ENCODE measurements around the gene PROM2.

PROM2 gene

GRCh38 chr2:95307878-95308277, 33.6 kb downstream of the PROM2 start:
- DNase-seq (ENCODE audit: low spot score), result no peak

DNA sequence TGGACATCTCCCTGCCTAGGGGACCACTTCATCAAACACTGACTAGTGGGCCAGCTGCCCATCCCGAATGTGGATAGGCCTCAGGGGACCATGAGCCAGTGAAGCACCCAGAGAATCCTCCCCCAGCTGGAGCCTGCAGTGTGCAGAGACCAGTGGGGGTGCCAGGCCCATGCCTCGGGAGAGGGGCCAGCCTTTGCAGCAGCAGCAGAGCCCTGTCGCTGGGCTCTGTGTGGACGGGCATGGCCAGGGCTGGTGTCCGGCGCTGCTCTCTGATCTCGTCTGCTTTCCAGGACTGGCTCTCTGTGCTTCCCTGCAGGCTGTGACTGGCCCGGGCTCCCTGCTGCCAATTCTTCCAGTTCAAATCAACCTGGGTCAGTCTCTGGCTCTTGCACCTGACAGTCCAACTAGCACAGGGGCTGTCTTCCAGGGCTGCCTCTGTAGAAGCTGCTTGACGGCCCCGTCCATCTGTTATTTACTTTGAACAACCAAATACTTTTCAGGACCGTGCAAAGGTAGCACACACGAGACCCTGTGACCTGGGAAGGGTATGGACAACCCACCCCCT, 34.3 kb downstream of the PROM2 start:
- no peak for DNase-seq (ENCODE audit: low spot score)

GRCh38 chr2:95309599-95309998, 35.4 kb downstream of the PROM2 start:
- no peak for DNase-seq (ENCODE audit: low spot score)

DNA sequence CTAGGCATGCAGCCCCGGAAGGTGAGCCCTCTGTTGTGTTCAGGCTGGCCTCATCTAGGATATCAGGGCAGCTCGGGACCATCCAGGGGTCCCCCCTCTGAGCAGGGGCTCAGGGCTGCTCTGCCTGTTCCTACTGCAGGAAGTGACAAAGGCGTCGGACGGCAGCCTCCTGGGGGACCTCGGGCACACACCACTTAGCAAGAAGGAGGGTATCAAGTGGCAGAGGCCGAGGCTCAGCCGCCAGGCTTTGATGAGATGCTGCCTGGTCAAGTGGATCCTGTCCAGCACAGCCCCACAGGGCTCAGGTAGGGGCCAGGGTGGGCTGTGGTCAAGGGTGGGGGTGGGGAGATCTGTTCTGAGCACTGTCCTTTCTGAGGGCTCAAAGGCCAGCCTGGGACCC, 36.0 kb downstream of the PROM2 start:
- DNase-seq (ENCODE audit: low spot score), result no peak

- peak; percentile 54 for DNase-seq (ENCODE audit: low spot score)
Observed at GRCh38 chr2:95310651-95311050, 36.4 kb downstream of the PROM2 start.

GRCh38 chr2:95311815-95312542, 37.7 kb downstream of the PROM2 start:
- no peak for DNase-seq (ENCODE audit: low spot score)

DNA sequence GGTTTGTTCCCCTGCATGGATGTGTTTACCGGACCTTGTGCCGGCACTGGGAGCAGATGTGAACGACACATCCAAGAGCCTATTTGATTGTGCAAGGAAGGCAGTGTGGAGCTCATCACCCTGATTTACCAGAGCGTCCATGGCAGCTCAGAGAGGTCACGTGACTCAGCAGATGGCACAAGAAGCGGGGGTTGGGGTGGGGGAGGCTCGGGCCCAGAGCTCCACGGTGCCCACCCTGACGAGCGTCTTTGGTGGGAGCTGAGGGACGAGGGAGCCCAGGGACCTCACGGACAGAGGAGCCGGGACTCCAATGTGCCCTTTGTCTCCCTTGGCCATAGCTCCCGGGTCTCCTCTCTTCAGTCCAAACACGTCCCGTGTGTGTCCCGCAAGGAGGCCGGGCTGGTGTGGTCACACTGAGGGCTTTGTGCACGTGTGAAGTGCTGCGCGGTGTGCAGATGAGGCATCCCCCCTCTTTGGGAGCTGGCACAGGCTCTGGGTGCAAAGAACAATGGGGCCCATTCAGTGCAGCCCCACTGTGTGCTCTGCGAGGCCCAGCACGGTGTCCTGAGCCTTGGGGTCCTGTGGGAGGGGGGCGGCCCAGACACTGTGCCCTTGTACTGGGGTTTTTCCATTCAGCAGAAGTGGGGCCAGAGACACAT, 38.4 kb downstream of the PROM2 start:
- no peak for DNase-seq (ENCODE audit: low spot score)

GRCh38 chr2:95313296-95314131, 39.3 kb downstream of the PROM2 start:
- DNase-seq (ENCODE audit: low spot score), result no peak

DNA sequence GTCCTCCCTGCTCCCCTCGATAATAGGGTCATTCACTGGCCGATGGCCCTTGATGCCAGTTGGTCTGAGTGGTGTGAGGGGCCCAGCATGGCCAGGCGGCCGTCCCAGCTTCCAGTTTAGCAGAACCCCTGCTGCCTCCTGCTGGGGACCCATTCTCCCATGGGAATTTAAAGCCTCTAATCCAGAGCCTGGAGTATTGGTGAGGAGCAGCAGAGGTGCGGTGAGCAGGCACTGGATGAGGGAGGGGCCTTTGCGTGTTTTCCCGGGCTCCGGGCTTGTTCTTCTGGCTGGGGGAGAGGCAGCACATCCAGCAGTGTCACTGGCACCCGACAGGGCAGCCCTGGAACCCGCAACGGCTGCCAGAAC, 40.3 kb downstream of the PROM2 start:
- no peak for DNase-seq (ENCODE audit: low spot score)

DNA sequence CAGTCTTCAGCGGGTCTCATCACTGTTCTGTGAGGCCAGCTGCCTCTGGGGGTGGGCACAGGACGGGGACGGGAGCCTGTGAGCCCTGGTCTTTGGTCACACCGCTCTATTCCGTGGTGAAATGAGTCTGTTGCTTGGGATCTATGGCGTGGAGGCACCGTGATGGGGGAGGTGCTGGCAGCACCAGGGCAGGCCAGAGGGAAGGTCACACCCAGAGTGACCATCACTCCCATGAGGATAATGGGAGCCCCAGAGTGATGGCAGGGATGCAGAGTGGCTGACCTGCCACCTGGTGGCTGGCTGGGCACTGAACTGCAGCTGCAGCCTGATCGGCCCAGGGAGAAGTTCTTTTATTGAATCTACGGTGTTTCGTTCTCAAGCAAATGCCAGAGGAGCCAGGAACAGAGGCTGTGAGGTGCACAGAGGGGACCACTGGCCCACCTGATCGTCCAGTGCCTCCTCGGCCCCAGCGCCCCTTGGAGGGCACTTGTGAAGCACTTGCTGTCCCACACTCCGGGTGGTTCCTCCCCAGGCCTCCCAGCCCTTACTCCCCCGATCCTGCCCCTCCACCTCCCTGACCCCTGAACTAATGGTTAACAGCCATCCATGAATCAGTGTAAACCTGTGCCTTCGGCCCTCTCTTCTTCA, 40.8 kb downstream of the PROM2 start:
- DNase-seq (ENCODE audit: low spot score), result peak; percentile 62

- peak; percentile 48 for DNase-seq (ENCODE audit: low spot score)
Observed at GRCh38 chr2:95315801-95316411, 41.7 kb downstream of the PROM2 start.

GRCh38 chr2:95316466-95317122, 42.3 kb downstream of the PROM2 start:
- DNase-seq (ENCODE audit: low spot score), result no peak

GRCh38 chr2:95317123-95317500, 42.9 kb downstream of the PROM2 start:
- no peak for DNase-seq (ENCODE audit: low spot score)

GRCh38 chr2:95317665-95318425, 43.6 kb downstream of the PROM2 start:
- DNase-seq (ENCODE audit: low spot score), result no peak

DNA sequence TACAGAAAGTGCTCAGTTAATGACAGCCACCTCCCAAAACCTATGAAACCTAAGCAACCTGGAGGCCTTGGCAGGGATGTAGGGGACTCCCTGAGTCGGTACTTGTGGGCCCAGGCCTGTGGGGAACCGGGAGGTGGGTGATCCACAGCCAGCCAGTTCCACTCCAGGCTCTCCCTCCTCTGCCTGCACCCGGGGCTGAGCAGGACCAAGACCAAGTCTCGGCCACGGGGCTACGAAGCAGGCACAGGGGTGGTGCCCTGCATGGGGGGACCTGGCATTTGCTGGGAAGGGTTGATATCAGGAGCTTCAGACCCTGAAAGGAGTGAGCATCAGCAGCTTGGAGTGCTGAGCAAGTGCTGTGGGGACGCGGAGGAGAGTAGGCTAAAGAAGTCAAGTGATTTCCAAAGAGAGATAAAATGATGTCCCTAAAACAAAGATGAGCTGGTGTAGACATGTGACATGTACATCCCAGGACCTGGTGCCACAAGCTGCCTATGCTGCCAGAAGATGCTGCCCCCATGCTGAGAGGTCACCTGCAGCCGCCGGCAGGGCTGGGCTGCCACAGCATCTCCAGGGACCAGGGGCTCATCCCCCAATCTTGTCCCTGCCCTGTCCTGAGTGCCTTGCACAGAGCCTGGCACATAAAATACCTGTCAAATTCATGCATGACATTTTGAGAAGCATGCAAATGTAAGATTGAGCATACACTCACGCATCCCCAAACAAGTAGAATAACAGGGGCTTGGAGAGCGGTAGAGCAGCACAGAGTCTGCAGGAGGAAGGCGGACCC, 44.4 kb downstream of the PROM2 start:
- DNase-seq (ENCODE audit: low spot score), result no peak

DNA sequence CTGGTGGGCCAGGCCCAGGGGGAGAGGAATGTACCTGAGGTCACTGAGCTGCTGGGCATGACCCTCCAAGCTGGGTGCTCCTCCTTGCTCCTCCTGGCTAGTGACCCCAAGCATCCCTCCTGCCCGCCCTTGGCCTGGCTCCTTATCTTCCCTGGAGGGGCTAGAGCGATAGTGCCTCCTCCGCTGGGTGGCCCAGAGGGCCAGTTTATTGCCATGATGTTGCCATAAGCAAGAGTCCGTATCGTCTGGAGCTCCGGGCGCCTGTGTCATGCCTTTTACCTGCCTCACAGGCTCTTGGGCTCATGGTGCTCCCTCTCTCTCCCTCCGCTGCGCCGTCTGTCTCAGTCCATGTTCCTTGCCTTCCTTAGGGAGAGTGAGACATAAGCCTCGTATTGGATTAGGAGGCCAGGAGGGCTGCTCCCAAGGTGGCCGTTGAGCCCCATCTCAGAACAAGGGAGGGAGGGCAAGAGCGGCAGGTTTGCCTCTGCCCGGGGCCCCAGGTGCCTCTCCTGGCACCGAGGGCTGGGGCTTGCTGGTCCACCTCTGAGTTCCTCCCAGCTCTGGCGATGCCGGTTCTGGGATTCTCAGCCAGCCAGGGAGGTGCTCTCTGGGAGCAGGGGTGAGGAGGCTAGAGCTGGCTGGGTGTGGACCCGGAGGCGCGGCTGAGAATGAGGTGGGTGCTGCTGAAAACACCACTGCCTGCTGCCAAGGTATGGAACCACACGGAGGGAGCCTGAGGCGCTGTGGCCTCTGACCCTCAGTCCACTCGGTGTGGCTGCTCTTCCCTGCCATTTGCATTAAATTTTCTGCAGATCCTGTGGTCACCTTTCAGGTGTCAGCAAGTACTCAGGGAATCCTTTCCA, 45.5 kb downstream of the PROM2 start:
- no peak for DNase-seq (ENCODE audit: low spot score)

GRCh38 chr2:95320344-95320712, 46.1 kb downstream of the PROM2 start:
- DNase-seq (ENCODE audit: low spot score), result no peak

- DNase-seq (ENCODE audit: low spot score), result no peak
Observed at GRCh38 chr2:95320986-95321767, 46.9 kb downstream of the PROM2 start.
